Measurements from ENCODE around the gene SMIM27. TPM values are rescaled to one million over a fixed set of nuclear protein-coding genes. Genes with fewer than 3 reads are reported as not detected.

The SMIM27 gene
- total RNA-seq, 4 donors from 2014 or later = 1.1 to 5.3 (median 2.0) TPM

GRCh38 chr9:32574858-32575257 lies 22.7 kb downstream of the SMIM27 start:
- intact Hi-C loops (cut with DNase I) = loop anchor here (5.0 kb wide), 1 partner anchor 193 kb away; the partner anchor contains the start of gene ACO1
- 33 to 50% methylated on average over 1 of the region's 1 CpG for WGBS, 2 donors
- Histone ChIP-seq H3K27me3 (peaks cover 0 to 4% (median 0%) of the 10 kb centered on the region in 4 donors), H3K4me3 (no peak overlapping the region), H3K27ac (no peak overlapping the region), H3K9me3 (no peaks in the 10 kb centered on the region), H3K4me1 (peaks cover 8 to 41% (median 12%) of the 10 kb centered on the region in 3 donors), H3K36me3 (peaks cover 0 to 8% (median 0%) of the 10 kb centered on the region in 3 donors)
- TF ChIP-seq CTCF (IDR thresholded peaks at IDR 0.05) (peak in 1 of 6 experiments; percentile 5), POLR2A (IDR thresholded peaks at IDR 0.05) (no peak)
- no peak for DNase-seq

- Histone ChIP-seq H3K27me3 (peaks cover 0 to 14% (median 0%) of the 10 kb centered on the region in 4 donors), H3K27ac (no peak overlapping the region), H3K4me1 (peaks cover 0 to 16% (median 4%) of the 10 kb centered on the region in 3 donors), H3K4me3 (no peak overlapping the region), H3K9me3 (no peaks in the 10 kb centered on the region), H3K36me3 (no peaks in the 10 kb centered on the region)
- no peak for DNase-seq
- WGBS, 2 donors = 77 to 78% methylated on average over 3 of the region's 3 CpGs
- intact Hi-C loops (cut with DNase I) = loop anchor here (5.0 kb wide), 1 partner anchor 195 kb away; the partner anchor contains the start of gene ACO1
- no peak for TF ChIP-seq POLR2A (IDR thresholded peaks at IDR 0.05)
- TF ChIP-seq CTCF (IDR thresholded peaks at IDR 0.05) = no peak
Observed at GRCh38 chr9:32577316-32577715, 25.2 kb downstream of the SMIM27 start.

DNA sequence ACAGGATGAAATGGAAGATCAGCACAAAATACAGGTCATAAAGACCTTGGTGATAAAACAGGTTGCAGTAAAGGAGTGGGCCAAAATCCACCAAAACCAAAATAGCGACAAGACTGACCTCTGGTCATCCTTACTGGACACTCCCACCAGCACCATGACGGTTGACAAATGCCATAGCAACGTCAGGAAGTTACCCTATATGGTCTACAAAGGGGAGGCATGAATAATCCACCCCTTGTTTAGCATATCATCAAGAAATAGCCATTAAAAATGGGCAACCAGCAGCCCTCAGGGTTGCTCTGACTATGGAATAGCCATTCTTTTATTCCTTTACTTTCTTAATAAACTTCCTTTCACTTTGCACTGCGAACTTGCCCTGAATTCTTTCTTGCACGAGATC lies 26.8 kb downstream of the SMIM27 start:
- H3K9me3 ChIP-seq = no peaks in the 10 kb centered on the region
- peaks cover 0 to 8% (median 0%) of the 10 kb centered on the region in 3 donors for H3K4me1 ChIP-seq
- no peak overlapping the region for H3K27ac ChIP-seq
- TF ChIP-seq CTCF (IDR thresholded peaks at IDR 0.05) (no peak), POLR2A (IDR thresholded peaks at IDR 0.05) (no peak)
- H3K27me3 ChIP-seq = peaks cover 0 to 14% (median 0%) of the 10 kb centered on the region in 4 donors
- H3K4me3 ChIP-seq = no peak overlapping the region
- H3K36me3 ChIP-seq = no peaks in the 10 kb centered on the region
- DNase-seq = no peak
- WGBS, 2 donors = 48 to 59% methylated on average over 5 of the region's 5 CpGs
- intact Hi-C loops (cut with DNase I) = loop anchor here (5.0 kb wide), 1 partner anchor 197 kb away; the partner anchor contains the start of gene ACO1

- TF ChIP-seq CTCF (IDR thresholded peaks at IDR 0.05) = peak; percentile 75 to 94 (median 84)
- no peak for TF ChIP-seq POLR2A (IDR thresholded peaks at IDR 0.05)
- no peak for DNase-seq
- H3K27ac ChIP-seq = no peak overlapping the region
- intact Hi-C loops (cut with DNase I) = loop anchor here (5.0 kb wide), 1 partner anchor 198 kb away; the partner anchor contains the start of gene ACO1
- H3K4me1 ChIP-seq = peaks cover 0 to 8% (median 0%) of the 10 kb centered on the region in 3 donors
- H3K4me3 ChIP-seq = no peak overlapping the region
- no peaks in the 10 kb centered on the region for H3K36me3 ChIP-seq
- H3K27me3 ChIP-seq = peaks cover 0 to 14% (median 0%) of the 10 kb centered on the region in 4 donors
- no peaks in the 10 kb centered on the region for H3K9me3 ChIP-seq
- WGBS, 2 donors = 15% methylated on average over 4 of the region's 4 CpGs
Observed at GRCh38 chr9:32579706-32580331, 27.7 kb downstream of the SMIM27 start.

GRCh38 chr9:32580631-32581300 lies 28.6 kb downstream of the SMIM27 start:
- DNase-seq = no peak
- H3K27ac ChIP-seq = no peak overlapping the region
- H3K4me1 ChIP-seq = peaks cover 0 to 8% (median 0%) of the 10 kb centered on the region in 3 donors
- intact Hi-C loops (cut with DNase I) = no loop called here
- H3K36me3 ChIP-seq = no peaks in the 10 kb centered on the region
- H3K27me3 ChIP-seq = peaks cover 0 to 19% (median 0%) of the 10 kb centered on the region in 4 donors
- TF ChIP-seq POLR2A (IDR thresholded peaks at IDR 0.05) (no peak), CTCF (IDR thresholded peaks at IDR 0.05) (no peak)
- 7 to 21% methylated on average over 3 of the region's 3 CpGs for WGBS, 2 donors
- no peak overlapping the region for H3K4me3 ChIP-seq
- H3K9me3 ChIP-seq = no peaks in the 10 kb centered on the region

Measured in esophagus squamous epithelium (tissue), 5 donors.